ENCODE data around the gene FOXO6. TPM values are rescaled to one million over a fixed set of nuclear protein-coding genes. Genes with fewer than 3 reads are reported as not detected.

The FOXO6 gene
- total and polyA plus RNA-seq, 3 experiments from 2014 or later = 0.11 TPM; not detected in 2

DNA sequence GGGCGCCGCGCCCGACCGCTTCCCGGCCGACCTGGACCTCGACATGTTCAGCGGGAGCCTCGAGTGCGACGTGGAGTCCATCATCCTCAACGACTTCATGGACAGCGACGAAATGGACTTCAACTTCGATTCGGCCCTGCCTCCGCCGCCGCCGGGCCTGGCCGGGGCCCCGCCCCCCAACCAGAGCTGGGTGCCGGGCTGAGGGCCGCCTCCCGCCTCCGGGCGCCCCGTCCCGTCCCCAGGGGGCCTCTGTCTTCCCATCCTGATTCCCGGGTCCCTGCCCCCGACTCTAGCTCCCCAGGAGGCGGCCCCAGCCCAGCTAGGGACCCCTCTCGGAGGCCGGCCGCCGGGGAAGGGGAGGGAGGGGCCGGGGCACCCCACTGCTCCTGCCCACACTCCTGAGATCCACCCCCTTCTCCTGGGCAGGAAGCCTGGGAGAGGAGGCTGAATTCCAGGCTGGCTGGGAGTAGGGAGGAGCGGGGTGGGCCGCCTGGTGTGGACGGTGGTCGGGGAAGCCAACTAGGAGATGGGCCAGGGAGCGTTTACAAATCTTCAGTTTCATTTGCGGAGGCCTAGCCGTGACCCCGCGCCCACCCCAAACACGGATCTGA lies 21.4 kb downstream of the FOXO6 start:
- Mint-ChIP-seq H3K27me3 (peaks cover 41 to 75% of the 10 kb centered on the region in 2 donors), H3K27ac (peak overlapping the region in 1 of 8 donors; percentile 56), H3K4me1 (peaks cover 10 to 25% (median 13%) of the 10 kb centered on the region in 3 donors), H3K4me3 (peak overlapping the region in 6 of 7 donors; percentile 37 to 74 (median 72)), H3K36me3 (no peaks in the 10 kb centered on the region), H3K9me3 (no peaks in the 10 kb centered on the region)
- Histone ChIP-seq H3K27me3 (ENCODE audit: insufficient read depth, low read length, poor library complexity, severe bottlenecking) (peaks cover 28% of the 10 kb centered on the region), H3K4me1 (ENCODE audit: insufficient read depth, low read length) (no peaks in the 10 kb centered on the region), H3K27ac (ENCODE audit: low read depth, low read length) (no peak overlapping the region), H3K9me3 (ENCODE audit: low read length) (no peaks in the 10 kb centered on the region), H3K36me3 (ENCODE audit: insufficient read depth, low read length) (no peaks in the 10 kb centered on the region), H3K4me3 (ENCODE audit: low read length) (no peak overlapping the region)
- CTCF ChIA-PET = no interaction called here
- no peak for DNase-seq
- POLR2A ChIA-PET = interaction anchor here (0.5 to 1.3 kb wide), 2 partner anchors 15 to 21 kb away, joined by 3 read pairs; no protein-coding TSS in a partner anchor

GRCh38 chr1:41383094-41383852 lies 22.0 kb downstream of the FOXO6 start:
- Histone ChIP-seq H3K36me3 (ENCODE audit: insufficient read depth, low read length) (no peaks in the 10 kb centered on the region), H3K27me3 (ENCODE audit: insufficient read depth, low read length, poor library complexity, severe bottlenecking) (peaks cover 28% of the 10 kb centered on the region), H3K4me1 (ENCODE audit: insufficient read depth, low read length) (no peaks in the 10 kb centered on the region), H3K4me3 (ENCODE audit: low read length) (no peak overlapping the region), H3K27ac (ENCODE audit: low read depth, low read length) (no peak overlapping the region), H3K9me3 (ENCODE audit: low read length) (no peaks in the 10 kb centered on the region)
- H3K27ac Mint-ChIP-seq = peak overlapping the region in 4 of 8 donors; percentile 14 to 77 (median 55)
- H3K9me3 Mint-ChIP-seq = no peaks in the 10 kb centered on the region
- H3K4me1 Mint-ChIP-seq = peaks cover 10 to 25% (median 13%) of the 10 kb centered on the region in 3 donors
- H3K27me3 Mint-ChIP-seq = peaks cover 44 to 75% of the 10 kb centered on the region in 2 donors
- H3K4me3 Mint-ChIP-seq = peak overlapping the region; percentile 63 to 87 (median 74)
- no peak for DNase-seq
- CTCF ChIA-PET = no interaction called here
- POLR2A ChIA-PET = interaction anchor here (1.3 kb wide), 1 partner anchor 15 kb away, joined by 3 read pairs; no protein-coding TSS in a partner anchor
- H3K36me3 Mint-ChIP-seq = no peaks in the 10 kb centered on the region

GRCh38 chr1:41384579-41384978 lies 23.3 kb downstream of the FOXO6 start:
- ChIA-PET CTCF (no interaction called here), POLR2A (no interaction called here)
- Mint-ChIP-seq H3K27me3 (peaks cover 41 to 72% of the 10 kb centered on the region in 2 donors), H3K27ac (peak overlapping the region in 1 of 8 donors; percentile 31), H3K4me3 (peak overlapping the region in 2 of 7 donors; percentile 3 to 17), H3K36me3 (no peaks in the 10 kb centered on the region), H3K9me3 (no peaks in the 10 kb centered on the region), H3K4me1 (peaks cover 10 to 25% (median 13%) of the 10 kb centered on the region in 3 donors)
- H3K4me1 ChIP-seq (ENCODE audit: insufficient read depth, low read length) = no peaks in the 10 kb centered on the region
- H3K9me3 ChIP-seq (ENCODE audit: low read length) = no peaks in the 10 kb centered on the region
- no peak for DNase-seq
- H3K4me3 ChIP-seq (ENCODE audit: low read length) = no peak overlapping the region
- no peak overlapping the region for H3K27ac ChIP-seq (ENCODE audit: low read depth, low read length)
- peaks cover 24% of the 10 kb centered on the region for H3K27me3 ChIP-seq (ENCODE audit: insufficient read depth, low read length, poor library complexity, severe bottlenecking)
- no peaks in the 10 kb centered on the region for H3K36me3 ChIP-seq (ENCODE audit: insufficient read depth, low read length)

- H3K4me1 ChIP-seq (ENCODE audit: insufficient read depth, low read length) = no peaks in the 10 kb centered on the region
- peaks cover 40 to 63% of the 10 kb centered on the region in 2 donors for H3K27me3 Mint-ChIP-seq
- POLR2A ChIA-PET = interaction anchor here (0.6 kb wide), 1 partner anchor 24 kb away, joined by 3 read pairs; no protein-coding TSS in a partner anchor
Observed at GRCh38 chr1:41385398-41386195, 24.4 kb downstream of the FOXO6 start.

DNA sequence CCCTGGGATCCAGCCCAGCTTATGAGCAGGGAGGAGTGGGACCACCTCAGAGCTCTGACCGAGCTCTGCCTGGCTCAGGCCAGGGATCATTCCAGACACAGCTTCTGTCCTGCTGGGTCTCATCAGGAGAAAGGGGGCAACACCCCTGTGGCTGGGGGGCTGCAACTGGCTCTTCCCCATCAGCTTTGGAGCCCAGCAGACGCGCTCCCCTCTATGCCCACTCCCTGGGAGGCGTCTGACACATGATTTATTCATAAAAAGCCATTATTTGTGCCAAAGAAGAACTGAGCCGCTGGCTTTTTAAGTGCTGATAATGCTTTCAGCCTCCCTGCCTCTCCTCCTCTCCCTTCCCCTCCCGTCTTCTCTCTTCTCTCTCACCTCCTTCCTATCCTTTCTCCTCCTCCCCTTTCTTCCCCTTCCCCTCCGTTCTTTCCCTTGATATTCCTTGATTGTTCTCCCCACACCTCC lies 25.0 kb downstream of the FOXO6 start:
- ChIA-PET POLR2A (interaction anchor here (0.6 kb wide), 1 partner anchor 24 kb away, joined by 3 read pairs; no protein-coding TSS in a partner anchor), CTCF (no interaction called here)
- Histone ChIP-seq H3K9me3 (ENCODE audit: low read length) (no peaks in the 10 kb centered on the region), H3K36me3 (ENCODE audit: insufficient read depth, low read length) (no peaks in the 10 kb centered on the region), H3K27me3 (ENCODE audit: insufficient read depth, low read length, poor library complexity, severe bottlenecking) (peaks cover 11% of the 10 kb centered on the region), H3K27ac (ENCODE audit: low read depth, low read length) (no peak overlapping the region), H3K4me1 (ENCODE audit: insufficient read depth, low read length) (no peaks in the 10 kb centered on the region), H3K4me3 (ENCODE audit: low read length) (no peak overlapping the region)
- no peak for DNase-seq
- no peaks in the 10 kb centered on the region for H3K36me3 Mint-ChIP-seq
- H3K27ac Mint-ChIP-seq = no peak overlapping the region
- H3K4me3 Mint-ChIP-seq = no peak overlapping the region
- peaks cover 7 to 14% (median 10%) of the 10 kb centered on the region in 3 donors for H3K4me1 Mint-ChIP-seq
- no peaks in the 10 kb centered on the region for H3K9me3 Mint-ChIP-seq
- H3K27me3 Mint-ChIP-seq = peaks cover 36 to 58% of the 10 kb centered on the region in 2 donors

More at GRCh38 chr1:41385398-41386195, 24.4 kb downstream of the FOXO6 start:
- Mint-ChIP-seq H3K9me3 (no peaks in the 10 kb centered on the region), H3K27ac (peak overlapping the region in 3 of 8 donors; percentile 23 to 59 (median 31)), H3K36me3 (no peaks in the 10 kb centered on the region), H3K4me3 (peak overlapping the region in 1 of 7 donors; percentile 17), H3K4me1 (peaks cover 9 to 19% (median 10%) of the 10 kb centered on the region in 3 donors)
- CTCF ChIA-PET = no interaction called here
- Histone ChIP-seq H3K4me3 (ENCODE audit: low read length) (no peak overlapping the region), H3K9me3 (ENCODE audit: low read length) (no peaks in the 10 kb centered on the region), H3K27ac (ENCODE audit: low read depth, low read length) (no peak overlapping the region), H3K36me3 (ENCODE audit: insufficient read depth, low read length) (no peaks in the 10 kb centered on the region), H3K27me3 (ENCODE audit: insufficient read depth, low read length, poor library complexity, severe bottlenecking) (peaks cover 17% of the 10 kb centered on the region)
- DNase-seq = no peak

DNA sequence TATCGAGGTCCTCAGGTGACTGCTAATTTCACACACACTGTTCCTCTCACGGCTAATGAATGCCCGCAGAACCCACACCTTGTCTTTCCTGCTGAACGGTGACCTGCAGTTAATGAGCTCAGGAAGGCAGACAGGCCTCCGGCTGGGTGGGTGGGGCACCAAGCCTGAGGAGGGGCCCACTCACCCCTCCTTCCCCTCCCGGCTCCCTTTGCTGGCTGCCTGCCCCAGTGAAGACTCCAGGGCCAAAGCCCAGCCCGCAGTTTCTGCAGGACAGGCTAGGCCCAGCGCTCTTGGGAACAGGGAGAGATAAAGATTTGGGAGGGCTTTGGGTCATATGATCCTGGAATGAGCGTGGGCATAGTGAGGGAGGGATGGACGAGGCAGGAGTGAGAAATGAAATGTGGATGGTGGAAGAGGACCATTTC lies 26.4 kb downstream of the FOXO6 start:
- POLR2A ChIA-PET = no interaction called here
- Mint-ChIP-seq H3K4me1 (peaks cover 5 to 10% (median 10%) of the 10 kb centered on the region in 3 donors), H3K27ac (no peak overlapping the region), H3K27me3 (peaks cover 36 to 57% of the 10 kb centered on the region in 2 donors), H3K9me3 (no peaks in the 10 kb centered on the region), H3K36me3 (no peaks in the 10 kb centered on the region), H3K4me3 (no peak overlapping the region)
- CTCF ChIA-PET = no interaction called here
- H3K36me3 ChIP-seq (ENCODE audit: insufficient read depth, low read length) = no peaks in the 10 kb centered on the region
- no peaks in the 10 kb centered on the region for H3K9me3 ChIP-seq (ENCODE audit: low read length)
- H3K4me1 ChIP-seq (ENCODE audit: insufficient read depth, low read length) = no peaks in the 10 kb centered on the region
- no peak for DNase-seq
- H3K27ac ChIP-seq (ENCODE audit: low read depth, low read length) = no peak overlapping the region
- H3K4me3 ChIP-seq (ENCODE audit: low read length) = no peak overlapping the region
- peaks cover 10% of the 10 kb centered on the region for H3K27me3 ChIP-seq (ENCODE audit: insufficient read depth, low read length, poor library complexity, severe bottlenecking)

- Histone ChIP-seq H3K9me3 (ENCODE audit: low read length) (no peaks in the 10 kb centered on the region), H3K4me1 (ENCODE audit: insufficient read depth, low read length) (no peaks in the 10 kb centered on the region), H3K4me3 (ENCODE audit: low read length) (no peak overlapping the region), H3K36me3 (ENCODE audit: insufficient read depth, low read length) (no peaks in the 10 kb centered on the region), H3K27me3 (ENCODE audit: insufficient read depth, low read length, poor library complexity, severe bottlenecking) (peaks cover 6% of the 10 kb centered on the region), H3K27ac (ENCODE audit: low read depth, low read length) (no peak overlapping the region)
- H3K27ac Mint-ChIP-seq = no peak overlapping the region
- POLR2A ChIA-PET = no interaction called here
- no peaks in the 10 kb centered on the region for H3K9me3 Mint-ChIP-seq
- H3K4me3 Mint-ChIP-seq = no peak overlapping the region
- DNase-seq = no peak
- peaks cover under 1 to 3% (median 2%) of the 10 kb centered on the region in 3 donors for H3K4me1 Mint-ChIP-seq
- no peaks in the 10 kb centered on the region for H3K36me3 Mint-ChIP-seq
- CTCF ChIA-PET = no interaction called here
- peaks cover 36 to 50% of the 10 kb centered on the region in 2 donors for H3K27me3 Mint-ChIP-seq
Observed at GRCh38 chr1:41388510-41388909, 27.3 kb downstream of the FOXO6 start.

Data from CD8-positive, alpha-beta memory T cell (primary cell).